ENCODE data around the gene FGF12. TPM values are rescaled to one million over a fixed set of nuclear protein-coding genes. Genes with fewer than 3 reads are reported as not detected.

The FGF12 gene
- polyA plus RNA-seq, 3 donors = not detected

GRCh38 chr3:192655628-192656027 is 71.7 kb downstream of the FGF12 start:
- Histone ChIP-seq H3K4me3 (replicated peaks in 1 of 3; ENCODE audit: low read depth in 2 of 3, low read length in 3 of 3) (no peak overlapping the region), H3K4me2 (replicated peaks; ENCODE audit: extremely low read depth, low read length, poor library complexity, severe bottlenecking) (no peak overlapping the region), H3K9ac (ENCODE audit: insufficient read depth, low read length, poor library complexity, severe bottlenecking) (no peak overlapping the region), H3K79me2 (ENCODE audit: insufficient read depth, low read length) (no peaks in the 10 kb centered on the region), H4K20me1 (ENCODE audit: insufficient read depth, low read length) (no peaks in the 10 kb centered on the region), H2AFZ (ENCODE audit: insufficient read depth, low read depth, low read length, poor library complexity, severe bottlenecking) (no peak overlapping the region), H3K27me3 (ENCODE audit: control insufficient read depth in 2 of 2, insufficient read depth in 2 of 2, low read length in 2 of 2) (no peaks in the 10 kb centered on the region), H3K36me3 (replicated peaks in 1 of 2; ENCODE audit: control insufficient read depth in 1 of 2, insufficient read depth in 2 of 2, low read length in 2 of 2) (no peaks in the 10 kb centered on the region), H3K27ac (ENCODE audit: low read depth in 1 of 2, low read length in 2 of 2) (no peak overlapping the region), H3K9me3 (replicated peaks in 1 of 2; ENCODE audit: control insufficient read depth in 1 of 2, insufficient read depth in 1 of 2, low read length in 2 of 2) (no peaks in the 10 kb centered on the region), H3K4me1 (ENCODE audit: control insufficient read depth in 1 of 2, insufficient read depth in 2 of 2, low read length in 2 of 2) (no peaks in the 10 kb centered on the region)
- no peak for DNase-seq
- TF ChIP-seq CTCF (IDR thresholded peaks at IDR 0.05) = no peak
- intact Hi-C loops (cut with micrococcal nuclease) = no loop called here
- Mint-ChIP-seq H3K27ac (no peak overlapping the region), H3K27me3 (ENCODE audit: low read depth in 3 of 3) (no peaks in the 10 kb centered on the region), H3K36me3 (no peaks in the 10 kb centered on the region), H3K4me3 (no peak overlapping the region), H3K9me3 (peaks cover 0 to 5% (median 0%) of the 10 kb centered on the region in 7 donors), H3K4me1 (no peaks in the 10 kb centered on the region)
- 76% methylated on average over 3 of the region's 6 CpGs for WGBS (ENCODE audit: insufficient coverage)

GRCh38 chr3:192655040-192655439 is 72.3 kb downstream of the FGF12 start:
- intact Hi-C loops (cut with micrococcal nuclease) = no loop called here
- Histone ChIP-seq H3K27me3 (ENCODE audit: control insufficient read depth in 2 of 2, insufficient read depth in 2 of 2, low read length in 2 of 2) (no peaks in the 10 kb centered on the region), H3K79me2 (ENCODE audit: insufficient read depth, low read length) (no peaks in the 10 kb centered on the region), H3K4me3 (replicated peaks in 1 of 3; ENCODE audit: low read depth in 2 of 3, low read length in 3 of 3) (no peak overlapping the region), H3K27ac (ENCODE audit: low read depth in 1 of 2, low read length in 2 of 2) (no peak overlapping the region), H3K9ac (ENCODE audit: insufficient read depth, low read length, poor library complexity, severe bottlenecking) (no peak overlapping the region), H3K4me2 (replicated peaks; ENCODE audit: extremely low read depth, low read length, poor library complexity, severe bottlenecking) (no peak overlapping the region), H2AFZ (ENCODE audit: insufficient read depth, low read depth, low read length, poor library complexity, severe bottlenecking) (no peak overlapping the region), H3K36me3 (replicated peaks in 1 of 2; ENCODE audit: control insufficient read depth in 1 of 2, insufficient read depth in 2 of 2, low read length in 2 of 2) (no peaks in the 10 kb centered on the region), H4K20me1 (ENCODE audit: insufficient read depth, low read length) (no peaks in the 10 kb centered on the region), H3K4me1 (ENCODE audit: control insufficient read depth in 1 of 2, insufficient read depth in 2 of 2, low read length in 2 of 2) (no peaks in the 10 kb centered on the region), H3K9me3 (replicated peaks in 1 of 2; ENCODE audit: control insufficient read depth in 1 of 2, insufficient read depth in 1 of 2, low read length in 2 of 2) (no peaks in the 10 kb centered on the region)
- Mint-ChIP-seq H3K27ac (no peak overlapping the region), H3K4me1 (no peaks in the 10 kb centered on the region), H3K9me3 (peaks cover 0 to 5% (median 0%) of the 10 kb centered on the region in 7 donors), H3K36me3 (no peaks in the 10 kb centered on the region), H3K27me3 (ENCODE audit: low read depth in 3 of 3) (no peaks in the 10 kb centered on the region), H3K4me3 (no peak overlapping the region)
- DNase-seq = no peak
- no CpG with 5 or more reads among the region's 1 CpG for WGBS (ENCODE audit: insufficient coverage)
- no peak for TF ChIP-seq CTCF (IDR thresholded peaks at IDR 0.05)

Measured in CD14-positive monocyte (primary cell).